ENCODE measurements around the gene SAMD4A.

- TF ChIP-seq EZH2 (IDR thresholded peaks at IDR 0.05; ENCODE audit: insufficient read depth, poor library complexity, severe bottlenecking), result no peak
- no peak for TF ChIP-seq EZH2phosphoT487 (IDR thresholded peaks at IDR 0.05; ENCODE audit: insufficient read depth, low read depth)
Observed at GRCh38 chr14:54600717-54601109, 33.8 kb downstream of the SAMD4A start.
